A673 (cell line): ENCODE measurements around the gene IL12RB2. TPM values are rescaled to one million over a fixed set of nuclear protein-coding genes. Genes with fewer than 3 reads are reported as not detected.

ENCODE experiments used
- BruUV-seq: library from RNA; stranded (reverse); fragments of 400-500 nt; replicated peaks from 2 replicates; lab custom pipeline; 2021; lab: Mats Ljungman, UMichigan
- CTCF ChIA-PET: fragments of 300-600 bp; sonication (Branson Sonifier 250); formaldehyde crosslinking; loops from one replicate; lab custom pipeline; 2022; ENCODE audit warnings: antibody characterized with exemption; lab: Charles Lee
- POLR2A ChIA-PET: fragments of 300-600 bp; sonication (Branson Sonifier 250); formaldehyde crosslinking; loops from one replicate; lab custom pipeline; 2022; ENCODE audit warnings: antibody characterized with exemption; ENCODE audit not compliant: low non-redundant PET; lab: Charles Lee
- DNase-seq: peaks from one replicate; pipeline ENCODE4 v3.0.0-alpha.2; 2015; ENCODE audit warnings: low spot score
- H3K27ac ChIP-seq: fragments of 200-600 bp; sonication (generic); 2 replicates; pipeline ENCODE4 v1.5.1; 2016; ENCODE audit warnings: mixed run types, low read depth, mild to moderate bottlenecking, mixed read lengths, antibody characterized with exemption, low read length; ENCODE audit not compliant: poor library complexity, severe bottlenecking
- H3K27me3 ChIP-seq: fragments of 200-600 bp; sonication (generic); replicated peaks from 2 replicates; pipeline ENCODE4 v1.6.1; 2017; ENCODE audit warnings: mixed run types, low read depth, mild to moderate bottlenecking, mixed read lengths, antibody characterized with exemption, low read length; ENCODE audit not compliant: insufficient read depth, poor library complexity
- H3K36me3 ChIP-seq: fragments of 200-600 bp; sonication (generic); 2 replicates; pipeline ENCODE4 v1.6.1; 2016; ENCODE audit warnings: mixed run types, mild to moderate bottlenecking, mixed read lengths, antibody characterized with exemption, low read length; ENCODE audit not compliant: insufficient read depth, poor library complexity, severe bottlenecking
- H3K4me1 ChIP-seq: fragments of 200-600 bp; sonication (generic); 2 replicates; pipeline ENCODE4 v1.6.1; 2017; ENCODE audit warnings: mixed run types, mild to moderate bottlenecking, mixed read lengths, antibody characterized with exemption, low read length; ENCODE audit not compliant: insufficient read depth, poor library complexity, severe bottlenecking
- H3K4me3 ChIP-seq: fragments of 200-600 bp; sonication (generic); 2 replicates; pipeline ENCODE4 v1.5.1; 2016; ENCODE audit warnings: low read depth, mixed run types, mild to moderate bottlenecking, mixed read lengths, low read length; ENCODE audit not compliant: poor library complexity, severe bottlenecking
- H3K9me3 ChIP-seq: fragments of 200-600 bp; sonication (generic); 2 replicates; pipeline ENCODE4 v1.6.1; 2016; ENCODE audit warnings: mixed run types, low read depth, mild to moderate bottlenecking, mixed read lengths, antibody characterized with exemption, low read length; ENCODE audit not compliant: poor library complexity, severe bottlenecking
- EZH2 ChIP-seq: fragments of 200-600 bp; sonication (generic); IDR thresholded peaks from 2 replicates; pipeline ENCODE4 v1.6.1; 2017; ENCODE audit warnings: borderline replicate concordance, low read depth, mild to moderate bottlenecking, mixed read lengths, antibody characterized with exemption, low read length; ENCODE audit not compliant: poor library complexity, severe bottlenecking
- intact Hi-C: fragments of 100-400 bp; cut with micrococcal nuclease; formaldehyde crosslinking; loops from one replicate; pipeline ENCODE4 v1.10.0; 2022; ENCODE audit not compliant: unreplicated experiment
- total RNA-seq: library from RNA; stranded (reverse); gene quantifications from 2 replicates; pipeline ENCODE4 v1.2.3, GENCODE V29; 2021
- TF ChIP-seq, protein P1 (sequence below): fragments of 300-800, 200-600 bp; sonication (generic); conservative IDR thresholded peaks from 2 replicates; pipeline ENCODE4 v1.5.1; 2017; ENCODE audit warnings: low read depth, mild to moderate bottlenecking, antibody characterized with exemption, low read length, moderate library complexity, mixed read lengths

Gene IL12RB2
- total RNA-seq, 1 experiment from 2014 or later, result 0.39 TPM

- POLR2A ChIA-PET, result no interaction called here
- H3K36me3 ChIP-seq, result no peaks in the 10 kb centered on the region
- H3K4me3 ChIP-seq, result no peak overlapping the region
- H3K27ac ChIP-seq, result no peak overlapping the region
- no peaks in the 10 kb centered on the region for H3K4me1 ChIP-seq
- BruUV-seq, result no TSS peak
- peak; percentile 67 for DNase-seq
- intact Hi-C loops, result loop anchor here (1.0 to 5.0 kb wide), 2 partner anchors 116 to 152 kb away; no protein-coding TSS in a partner anchor
- no peaks in the 10 kb centered on the region for H3K27me3 ChIP-seq
- H3K9me3 ChIP-seq, result no peaks in the 10 kb centered on the region
- CTCF ChIA-PET, result interaction anchor here (0.8 to 1.5 kb wide), 3 partner anchors 114 to 153 kb away, joined by 3 to 9 read pairs (median 8); no protein-coding TSS in a partner anchor
- TF ChIP-seq, protein P1, sequence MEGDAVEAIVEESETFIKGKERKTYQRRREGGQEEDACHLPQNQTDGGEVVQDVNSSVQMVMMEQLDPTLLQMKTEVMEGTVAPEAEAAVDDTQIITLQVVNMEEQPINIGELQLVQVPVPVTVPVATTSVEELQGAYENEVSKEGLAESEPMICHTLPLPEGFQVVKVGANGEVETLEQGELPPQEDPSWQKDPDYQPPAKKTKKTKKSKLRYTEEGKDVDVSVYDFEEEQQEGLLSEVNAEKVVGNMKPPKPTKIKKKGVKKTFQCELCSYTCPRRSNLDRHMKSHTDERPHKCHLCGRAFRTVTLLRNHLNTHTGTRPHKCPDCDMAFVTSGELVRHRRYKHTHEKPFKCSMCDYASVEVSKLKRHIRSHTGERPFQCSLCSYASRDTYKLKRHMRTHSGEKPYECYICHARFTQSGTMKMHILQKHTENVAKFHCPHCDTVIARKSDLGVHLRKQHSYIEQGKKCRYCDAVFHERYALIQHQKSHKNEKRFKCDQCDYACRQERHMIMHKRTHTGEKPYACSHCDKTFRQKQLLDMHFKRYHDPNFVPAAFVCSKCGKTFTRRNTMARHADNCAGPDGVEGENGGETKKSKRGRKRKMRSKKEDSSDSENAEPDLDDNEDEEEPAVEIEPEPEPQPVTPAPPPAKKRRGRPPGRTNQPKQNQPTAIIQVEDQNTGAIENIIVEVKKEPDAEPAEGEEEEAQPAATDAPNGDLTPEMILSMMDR, result peak; percentile 81
- no peak for TF ChIP-seq EZH2
Measured at GRCh38 chr1:67347688-67348472, 40.2 kb downstream of the IL12RB2 start.

- no peak overlapping the region for H3K27ac ChIP-seq
Measured at GRCh38 chr1:67348586-67349252, 41.0 kb downstream of the IL12RB2 start.

GRCh38 chr1:67350783-67351182 lies 43.1 kb downstream of the IL12RB2 start:
- intact Hi-C loops, result no loop called here
- DNase-seq, result no peak
- H3K27ac ChIP-seq, result no peak overlapping the region
- H3K4me1 ChIP-seq, result no peaks in the 10 kb centered on the region
- no peaks in the 10 kb centered on the region for H3K36me3 ChIP-seq
- no peaks in the 10 kb centered on the region for H3K27me3 ChIP-seq
- H3K9me3 ChIP-seq, result no peaks in the 10 kb centered on the region
- CTCF ChIA-PET, result no interaction called here
- TF ChIP-seq, protein P1, result no peak
- TF ChIP-seq EZH2, result no peak
- no peak overlapping the region for H3K4me3 ChIP-seq
- BruUV-seq, result no TSS peak
- POLR2A ChIA-PET, result no interaction called here

More at GRCh38 chr1:67348586-67349252, 41.0 kb downstream of the IL12RB2 start:
- H3K4me1 ChIP-seq, result no peaks in the 10 kb centered on the region
- no peaks in the 10 kb centered on the region for H3K9me3 ChIP-seq
- TF ChIP-seq, protein P1, result no peak
- no peak for DNase-seq
- BruUV-seq, result no TSS peak
- intact Hi-C loops, result loop anchor here (5.0 kb wide), 1 partner anchor 116 kb away; no protein-coding TSS in a partner anchor
- CTCF ChIA-PET, result interaction anchor here (1.0 to 1.5 kb wide), 2 partner anchors 132 to 152 kb away, joined by 8 to 9 read pairs; no protein-coding TSS in a partner anchor
- no peak overlapping the region for H3K4me3 ChIP-seq
- H3K36me3 ChIP-seq, result no peaks in the 10 kb centered on the region
- POLR2A ChIA-PET, result no interaction called here
- no peaks in the 10 kb centered on the region for H3K27me3 ChIP-seq
